ENCODE measurements around the gene PRRX2.

The PRRX2 gene

DNA sequence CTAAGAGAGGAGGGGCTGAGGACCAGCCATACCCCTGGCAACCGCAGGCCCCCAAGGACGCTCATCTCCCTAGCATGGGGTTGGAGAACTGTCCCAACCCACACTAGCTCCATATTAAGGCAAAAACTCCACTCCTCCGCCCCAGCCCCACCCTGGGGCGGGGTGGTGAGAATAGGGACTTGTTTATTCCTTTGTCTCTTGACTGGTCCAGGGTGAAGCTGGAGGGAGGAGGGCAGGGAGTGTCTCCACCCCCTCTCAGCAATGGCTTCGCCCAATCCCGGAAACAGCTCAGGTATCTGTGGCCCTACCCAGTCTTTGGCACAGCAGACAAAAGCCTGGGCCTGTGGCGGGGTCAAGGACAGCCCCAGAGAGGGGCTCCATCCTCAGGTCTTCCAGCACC lies 16.9 kb downstream of the PRRX2 start:
- DNase-seq: no peak

DNA sequence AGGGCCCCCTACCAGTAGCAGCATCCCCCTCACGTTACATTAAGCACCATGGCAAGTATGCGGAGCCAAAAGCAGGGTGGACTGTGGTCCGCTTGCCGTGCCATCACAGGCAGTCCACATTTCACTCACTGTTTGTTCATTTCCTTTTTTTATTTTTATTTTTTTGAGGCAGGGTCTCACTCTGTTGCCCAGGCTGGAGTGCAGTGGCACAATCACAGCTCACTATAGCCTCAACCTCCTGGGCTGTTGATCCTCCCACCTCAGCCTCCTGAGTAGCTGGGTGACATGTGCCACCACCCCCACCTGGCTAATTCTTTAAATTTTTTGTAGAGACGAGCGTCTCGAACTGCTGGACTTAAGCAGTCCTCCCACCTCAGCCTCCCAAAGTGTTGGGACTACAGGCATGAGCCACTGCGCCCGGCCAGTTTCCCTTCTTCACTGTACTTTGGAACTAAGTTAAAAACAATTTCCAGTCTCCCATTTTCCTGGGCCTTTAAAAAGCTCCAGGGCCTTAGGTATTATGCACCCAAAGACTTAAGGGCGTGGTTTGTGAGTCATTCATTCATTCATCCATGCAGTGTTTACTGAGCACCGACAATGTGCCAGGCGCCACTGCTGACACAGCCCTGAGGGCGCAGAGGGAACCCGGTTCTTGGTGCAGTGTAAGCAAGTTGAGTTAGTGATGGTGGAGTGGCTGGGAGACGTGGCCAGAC lies 19.9 kb downstream of the PRRX2 start:
- no peak for DNase-seq

GRCh38 chr9:129685933-129686259 lies 20.4 kb downstream of the PRRX2 start:
- DNase-seq: no peak

GRCh38 chr9:129686736-129687135 lies 21.3 kb downstream of the PRRX2 start:
- DNase-seq: no peak

- no peak for DNase-seq
Observed at GRCh38 chr9:129687391-129687790, 21.9 kb downstream of the PRRX2 start.

DNA sequence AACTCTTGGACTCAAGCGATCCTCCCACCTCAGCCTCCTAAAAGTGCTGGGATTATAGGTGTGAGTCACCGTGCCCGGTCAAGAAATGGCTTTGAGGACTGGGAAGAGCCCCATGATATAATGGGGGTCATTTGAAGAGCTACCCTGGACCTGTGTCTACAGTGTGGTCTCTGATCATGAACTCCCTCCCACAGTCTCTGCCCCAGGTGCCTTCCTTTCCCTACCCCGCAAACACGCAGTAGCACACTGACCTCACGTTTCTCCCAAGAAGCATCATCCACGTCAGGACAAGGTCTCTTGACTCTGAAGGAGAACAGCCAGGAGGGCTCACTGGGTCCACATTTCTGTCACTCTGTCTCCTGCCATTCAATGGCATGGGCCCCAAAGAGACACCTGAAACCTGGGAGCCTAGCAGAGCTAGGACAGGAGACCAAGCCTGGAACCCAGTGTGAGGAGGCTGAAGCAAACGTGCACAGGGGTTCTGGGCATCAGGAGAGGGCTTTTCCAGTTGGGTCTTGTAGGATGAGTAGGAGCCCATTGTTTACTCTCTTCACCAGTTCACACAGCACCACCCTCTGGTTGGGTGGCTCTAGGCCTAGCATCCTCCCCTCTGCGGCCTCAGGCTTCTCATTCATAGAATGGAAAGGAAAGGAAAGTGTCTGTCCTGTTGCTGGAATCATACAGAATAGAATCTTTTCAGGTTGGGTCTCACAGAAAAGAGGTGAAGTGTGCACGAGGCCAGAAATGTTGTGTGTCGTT lies 23.0 kb downstream of the PRRX2 start:
- no peak for DNase-seq

- DNase-seq: no peak
Observed at GRCh38 chr9:129692534-129692933, 27.1 kb downstream of the PRRX2 start.

DNA sequence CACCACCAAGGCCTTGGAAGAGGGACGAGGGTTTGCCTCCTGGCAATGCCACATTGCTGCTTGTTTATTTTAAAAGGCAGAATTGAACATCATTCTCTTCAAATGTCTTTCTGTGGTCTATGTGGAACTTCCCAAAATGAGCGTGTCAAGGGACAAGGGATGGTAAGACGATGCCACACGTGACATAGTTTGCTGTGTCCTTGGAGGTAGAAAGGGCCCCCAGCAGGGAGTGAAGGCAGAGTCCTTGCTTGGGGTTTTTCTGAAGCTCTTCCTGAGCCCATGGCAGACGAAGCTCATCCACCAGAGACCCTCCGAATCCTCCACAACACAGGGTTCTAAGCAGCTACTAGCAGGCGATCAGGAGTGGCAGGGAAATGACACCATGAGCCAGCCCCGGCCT lies 28.3 kb downstream of the PRRX2 start:
- DNase-seq: no peak

DNA sequence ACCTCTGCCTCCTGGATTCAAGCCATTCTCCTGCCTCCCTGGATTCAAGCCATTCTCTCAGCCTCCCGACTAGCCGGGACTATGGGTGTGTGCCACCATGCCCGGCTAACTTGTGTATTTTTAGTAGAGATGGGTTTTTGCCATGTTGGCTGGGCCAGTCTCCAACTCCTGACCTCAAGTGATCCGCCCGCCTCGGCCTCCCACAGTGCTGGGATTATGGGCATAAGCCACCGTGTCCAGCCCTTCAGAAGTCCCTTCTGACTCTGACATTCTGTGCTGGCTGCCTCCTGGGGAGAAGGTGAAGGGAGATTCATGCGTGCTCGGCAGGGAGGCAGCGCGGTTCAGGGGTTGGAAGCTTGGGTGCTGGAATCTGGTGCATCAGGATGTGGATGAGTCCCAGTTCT lies 28.8 kb downstream of the PRRX2 start:
- DNase-seq: no peak

DNA sequence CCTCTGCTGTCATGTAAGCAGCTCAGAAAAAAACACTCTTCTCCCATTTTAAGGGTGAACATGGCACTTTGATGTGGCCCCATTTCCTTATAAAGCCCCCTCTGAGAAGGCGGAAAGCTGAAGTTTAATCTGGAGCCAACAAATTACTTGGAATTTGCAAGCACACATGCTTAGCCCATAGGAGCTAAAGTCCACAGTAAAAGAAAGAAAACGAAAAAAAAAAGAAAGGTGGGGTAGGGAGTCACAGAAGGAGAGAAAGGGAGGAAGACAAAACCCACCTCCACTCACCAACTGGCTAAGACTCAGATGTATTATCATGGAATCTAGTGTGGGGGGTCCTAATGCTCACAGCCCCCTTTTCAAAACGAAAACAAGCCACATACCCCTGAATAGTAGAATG lies 30.4 kb downstream of the PRRX2 start:
- DNase-seq: no peak

DNA sequence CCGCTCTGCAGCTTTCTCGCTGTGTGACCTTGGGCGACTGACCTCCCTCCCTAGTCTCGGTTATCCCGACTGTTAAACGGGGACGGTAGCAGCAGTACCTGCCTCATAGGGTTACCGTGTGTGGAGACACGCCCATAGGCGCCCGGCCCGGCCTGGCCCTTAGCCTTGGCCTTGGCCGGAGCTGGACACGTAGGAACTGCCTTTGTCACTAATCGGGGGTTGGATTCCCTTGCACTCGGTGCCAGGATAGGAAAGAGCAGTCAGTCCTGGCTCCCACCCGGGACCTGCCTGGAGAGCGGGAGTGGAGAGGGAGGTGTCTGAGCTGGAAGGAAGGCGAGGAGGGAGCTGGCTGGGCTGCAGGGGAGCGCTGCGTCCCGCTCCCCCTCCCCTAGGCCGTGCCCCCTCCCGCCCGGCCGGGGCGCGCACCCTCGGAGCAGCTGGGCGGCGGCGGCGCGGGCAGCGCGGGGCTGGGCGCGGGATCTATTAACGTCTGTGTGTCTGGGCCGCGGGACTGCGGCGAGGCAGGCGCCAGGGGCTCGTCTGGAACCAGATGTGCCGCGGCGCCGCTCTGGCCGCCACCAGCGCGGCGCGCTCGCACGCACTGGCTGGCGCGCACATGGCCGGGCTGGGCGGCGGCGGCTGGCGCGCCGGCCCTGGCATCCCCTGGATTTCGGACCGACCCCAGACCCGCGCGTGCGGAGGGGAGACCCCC lies 31.7 kb downstream of the PRRX2 start:
- no peak for DNase-seq

GRCh38 chr9:129697656-129698253 lies 32.3 kb downstream of the PRRX2 start:
- DNase-seq: peak; percentile 37 to 43

- no peak for DNase-seq
Observed at GRCh38 chr9:129698254-129698757, 32.9 kb downstream of the PRRX2 start.

DNA sequence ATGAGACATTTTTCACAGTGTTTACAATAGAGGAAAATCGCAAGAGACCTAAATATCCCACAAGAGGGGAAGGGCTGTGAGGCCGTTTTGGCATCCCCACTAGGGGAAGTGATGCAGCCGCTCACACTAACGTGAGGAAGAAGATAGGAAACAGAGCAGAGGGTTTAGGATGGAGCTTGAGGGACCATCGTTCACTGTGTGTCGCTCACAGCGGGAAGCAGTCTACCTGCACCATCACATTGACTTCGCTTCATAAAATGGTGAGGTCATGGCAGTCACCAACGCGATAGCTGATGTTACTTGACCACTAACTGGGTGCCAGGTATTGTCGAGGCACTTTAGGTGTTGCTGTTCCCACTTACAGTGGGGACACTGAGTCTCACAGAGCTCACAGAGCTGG lies 35.6 kb downstream of the PRRX2 start:
- no peak for DNase-seq

GRCh38 chr9:129701549-129701948 lies 36.1 kb downstream of the PRRX2 start:
- DNase-seq: no peak

DNA sequence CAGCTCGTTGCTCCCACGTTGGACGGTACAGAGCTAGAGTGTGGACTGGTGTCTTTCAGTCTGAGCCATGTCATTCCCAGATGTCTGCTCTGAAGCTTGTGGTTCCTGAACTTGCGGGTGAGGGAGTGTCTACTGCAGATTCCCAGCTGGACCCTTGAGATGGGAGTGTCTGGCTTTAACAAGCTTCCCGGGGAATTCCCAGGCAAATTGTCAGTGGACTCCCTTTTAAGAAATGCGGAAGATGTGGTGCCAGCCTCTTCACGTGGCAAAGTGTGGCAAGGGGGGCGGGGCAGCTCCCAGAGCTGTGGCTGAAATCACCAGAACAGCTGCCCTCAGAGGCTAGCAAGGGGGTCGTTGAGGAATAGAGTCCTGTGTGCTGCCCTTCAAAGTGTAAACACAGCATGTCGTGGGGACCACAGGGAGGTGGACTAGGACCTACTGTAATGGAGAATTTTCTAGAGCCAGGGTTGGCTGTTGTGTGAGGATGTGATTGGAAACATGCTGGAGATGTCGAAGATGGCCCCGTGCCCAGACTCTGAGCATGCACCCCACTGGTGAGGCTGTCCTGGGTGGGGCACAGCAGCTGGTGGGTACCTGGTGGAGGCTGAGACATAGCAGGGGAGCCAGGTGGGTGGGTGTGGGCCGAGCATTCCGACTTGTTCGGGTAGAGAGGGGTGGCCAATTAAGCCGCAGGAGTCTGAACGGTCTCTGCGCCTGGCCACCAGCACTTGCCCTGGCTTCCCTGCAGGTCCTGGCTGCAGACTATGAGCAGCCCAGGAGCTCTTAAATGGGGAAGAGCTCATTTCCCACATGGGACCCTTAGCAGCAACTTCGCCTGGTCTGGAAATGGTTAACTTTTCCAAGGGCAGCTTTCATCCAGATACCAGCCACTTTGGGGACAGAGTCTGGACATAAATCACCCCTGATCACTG lies 37.4 kb downstream of the PRRX2 start:
- no peak for DNase-seq

DNA sequence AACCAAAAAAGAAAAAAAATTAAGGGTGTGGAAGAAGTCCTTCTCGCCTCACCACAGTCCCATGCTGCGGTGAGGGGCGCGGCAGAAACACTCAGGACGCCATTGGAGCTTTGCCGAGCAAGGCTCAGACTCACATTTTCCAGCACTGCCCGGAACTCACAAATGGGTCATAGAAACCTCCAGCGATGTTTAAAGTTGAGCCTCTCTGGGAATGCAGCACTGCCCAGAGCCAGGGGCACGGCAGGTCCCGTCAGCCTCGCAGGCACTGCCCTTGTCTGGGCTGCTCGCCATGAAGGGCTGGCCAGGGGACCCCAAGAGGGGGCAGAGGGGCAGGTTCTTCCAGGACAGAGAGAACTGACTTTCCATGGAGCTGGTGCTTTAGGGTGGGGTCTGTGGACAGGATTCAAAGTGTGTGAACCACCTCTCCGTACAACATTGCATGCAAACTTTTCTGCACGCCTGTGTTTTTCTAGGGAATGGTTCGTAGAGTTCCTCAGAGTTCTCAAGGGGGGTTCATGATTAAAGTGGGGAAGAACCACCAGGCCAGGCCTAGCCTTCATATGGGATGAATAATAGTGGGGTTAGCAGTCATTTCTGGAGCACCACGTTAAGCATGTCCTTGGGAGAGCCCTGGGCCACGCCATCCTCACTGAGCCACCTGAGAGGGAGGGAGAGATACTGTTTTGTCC lies 38.4 kb downstream of the PRRX2 start:
- no peak for DNase-seq

DNA sequence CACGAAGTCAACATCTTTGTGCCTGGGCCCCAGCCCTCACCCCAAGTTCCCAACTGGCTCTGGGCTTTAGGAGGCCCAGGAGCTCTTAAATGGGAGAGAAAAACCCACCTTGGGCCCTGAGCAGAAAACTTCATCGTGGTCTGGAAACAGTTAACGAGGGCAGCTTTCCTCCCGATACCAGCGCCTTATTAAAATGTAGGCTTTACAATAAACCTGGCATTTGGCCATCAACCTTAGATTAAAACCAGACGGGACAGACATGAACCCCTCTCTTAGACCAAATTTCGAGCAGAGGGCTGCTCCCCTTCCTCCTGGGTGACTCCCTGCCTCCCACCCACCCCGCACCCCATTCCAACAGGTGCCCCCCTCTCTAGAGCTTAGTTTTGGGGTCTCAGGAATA lies 39.4 kb downstream of the PRRX2 start:
- DNase-seq: no peak

DNA sequence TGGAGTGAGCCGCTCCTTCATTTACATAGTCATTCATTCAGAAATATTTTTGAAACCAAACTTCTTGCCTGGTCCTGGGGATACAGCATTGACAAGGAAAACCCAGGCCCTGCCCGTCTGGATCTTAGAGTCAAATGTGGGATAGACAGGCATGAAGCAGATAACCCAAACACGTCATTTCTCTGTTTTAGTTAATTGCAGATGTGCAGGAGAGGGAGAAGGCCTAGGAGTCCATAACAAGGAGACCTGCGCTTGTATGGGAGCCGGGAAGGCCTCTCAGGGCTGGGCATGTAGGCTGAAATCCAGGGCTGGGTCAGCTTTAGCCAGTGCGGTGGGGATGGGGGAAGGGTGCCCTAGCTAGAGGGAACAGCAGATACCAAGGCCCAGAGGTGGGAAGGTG lies 43.3 kb downstream of the PRRX2 start:
- DNase-seq: no peak

GRCh38 chr9:129709438-129710168 lies 44.2 kb downstream of the PRRX2 start:
- no peak for DNase-seq

DNA sequence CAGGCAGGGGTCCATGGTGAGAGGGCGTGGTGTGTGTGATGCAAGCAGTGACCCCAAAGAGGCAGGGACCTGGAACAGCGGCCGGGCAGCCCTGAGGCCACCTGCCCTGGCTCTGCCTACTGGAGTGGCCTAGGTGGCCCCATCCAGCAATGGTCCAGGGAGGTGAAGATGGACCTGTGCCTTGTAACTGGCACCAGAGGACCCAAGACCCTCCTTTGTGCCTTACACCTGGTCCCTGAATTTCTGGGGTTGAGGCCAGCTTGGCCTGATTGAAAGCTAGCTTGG lies 44.7 kb downstream of the PRRX2 start:
- DNase-seq: no peak
